ENCODE data around the gene HAUS7. TPM values are rescaled to one million over a fixed set of nuclear protein-coding genes. Genes with fewer than 3 reads are reported as not detected.

HAUS7 gene
- total and polyA plus RNA-seq, 2 of the 8 experiments (the other 6 are each of a cell fraction or from before 2014, with no cell fraction given): 45.4 to 54.0 TPM

DNA sequence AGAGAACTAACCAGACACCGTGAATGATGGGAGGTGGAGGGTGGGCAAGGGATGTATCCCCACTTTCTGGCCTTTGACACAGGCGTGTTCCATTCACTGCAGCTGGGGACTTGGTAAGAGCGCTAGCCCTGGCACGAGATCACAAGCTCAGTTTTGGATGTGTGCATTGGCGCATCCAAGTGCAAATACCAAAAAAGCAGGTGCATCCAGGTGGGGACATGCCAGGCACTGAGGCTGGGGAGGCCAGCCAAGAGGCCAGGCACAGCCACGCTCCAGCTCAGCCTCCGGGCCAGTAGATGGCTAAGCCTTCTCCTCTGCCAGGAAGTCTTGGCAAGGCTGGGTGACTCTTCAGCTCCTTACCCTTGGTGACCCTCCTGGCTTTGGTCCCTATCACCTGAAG, 63.5 kb downstream of the HAUS7 start:
- Histone ChIP-seq H3K4ac (replicated peaks; ENCODE audit: insufficient read length, low read depth, low read length) (no peak overlapping the region), H2AFZ (ENCODE audit: low read length) (no peak overlapping the region), H3K27ac (ENCODE audit: low read depth, low read length) (no peak overlapping the region), H3K23ac (ENCODE audit: insufficient read length) (no peak overlapping the region), H3K79me2 (ENCODE audit: control insufficient read depth in 1 of 2, insufficient read depth in 2 of 2, low read length in 2 of 2) (no peaks in the 10 kb centered on the region), H3K4me1 (replicated peaks in 1 of 4; ENCODE audit: control insufficient read depth in 3 of 4, insufficient read depth in 4 of 4, low read length in 3 of 4) (no peaks in the 10 kb centered on the region), H3K18ac (ENCODE audit: extremely low read depth, low read length) (no peak overlapping the region), H3K9me3 (ENCODE audit: insufficient read depth in 2 of 2, low read depth in 1 of 2, low read length in 1 of 2) (no peaks in the 10 kb centered on the region), H2BK12ac (ENCODE audit: low read depth, low read length) (no peak overlapping the region), H2AK5ac (ENCODE audit: low read depth, low read length) (no peak overlapping the region), H2BK15ac (ENCODE audit: low read length) (no peak overlapping the region), H4K91ac (replicated peaks; ENCODE audit: insufficient read length, low read length) (no peak overlapping the region), H3K4me2 (ENCODE audit: insufficient read depth in 1 of 2, low read depth in 2 of 2, low read length in 2 of 2) (no peak overlapping the region), H3K79me1 (ENCODE audit: low read depth, low read length) (no peaks in the 10 kb centered on the region), H3K27me3 (replicated peaks in 1 of 4; ENCODE audit: control insufficient read depth in 3 of 4, extremely low read depth in 1 of 4, insufficient read depth in 3 of 4, low read length in 3 of 4) (peaks cover 2 to 15% (median 9%) of the 10 kb centered on the region in 4 experiments), H3K36me3 (ENCODE audit: control insufficient read depth in 2 of 4, insufficient read depth in 4 of 4, low read length in 3 of 4) (no peaks in the 10 kb centered on the region), H3K9ac (replicated peaks in 1 of 4; ENCODE audit: extremely low read depth in 1 of 4, low read depth in 3 of 4, low read length in 3 of 4) (no peak overlapping the region), H2BK20ac (ENCODE audit: low read length) (no peak overlapping the region), H3K4me3 (ENCODE audit: extremely low read depth in 1 of 4, insufficient read depth in 2 of 4, low read depth in 3 of 4, low read length in 4 of 4) (no peak overlapping the region), H3K14ac (ENCODE audit: insufficient read length) (no peak overlapping the region), H4K20me1 (replicated peaks in 1 of 2; ENCODE audit: control insufficient read depth in 1 of 2, insufficient read depth in 2 of 2, low read length in 2 of 2) (no peaks in the 10 kb centered on the region), H4K5ac (ENCODE audit: insufficient read length, low read depth, low read length) (no peak overlapping the region), H3K56ac (replicated peaks; ENCODE audit: insufficient read length, low read depth, low read length) (no peak overlapping the region), H2BK120ac (replicated peaks; ENCODE audit: low read depth, low read length) (no peak overlapping the region), H3K23me2 (ENCODE audit: low read depth, low read length) (peaks cover 3% of the 10 kb centered on the region; the same call in 1 of the 2 replicates), H2BK5ac (ENCODE audit: low read depth, low read length) (no peak overlapping the region), H4K8ac (ENCODE audit: extremely low read depth, insufficient read depth, low read length) (no peak overlapping the region)
- FAIRE-seq (no peak), DNase-seq (ENCODE audit: low read depth in 1 of 2, low spot score in 2 of 2) (no peak)
- POLR2A ChIA-PET (ENCODE audit: partially characterized antibody): no interaction called here
- WGBS, 2 experiments (ENCODE audit: extremely low coverage in 1 of 2, insufficient coverage in 1 of 2, insufficient read length in 1 of 2, insufficient replicate concordance in 2 of 2, low coverage in 1 of 2, low lambda C conversion rate in 2 of 2, missing lambda C conversion rate in 1 of 2): 82% methylated on average over 5 of the region's 7 CpGs; no CpG with 5 or more reads in 1 of the 2 experiments
- CTCF ChIA-PET (ENCODE audit: partially characterized antibody): interaction anchor here (1.1 to 1.5 kb wide), 3 partner anchors 22 to 100 kb away, joined by 3 to 4 read pairs (median 3); no protein-coding TSS in a partner anchor
- TF ChIP-seq CHD1 (IDR thresholded peaks at IDR 0.05; ENCODE audit: low read depth, low read length) (no peak), CREB1 (IDR thresholded peaks at IDR 0.05) (no peak)
